Adrenal gland (tissue), 5 donors: Measurements from ENCODE around the gene EPHA6.

Experiments
- CTCF ChIP-seq, 6 experiments: fragments of 450-650 bp in 4 of 6; fragments of 200-600 bp in 2 of 6; sonication (generic) in 1 of 6; IDR thresholded peaks; 1 replicate in 5 of 6; 2 replicates in 1 of 6; pipeline versions ENCODE4 v1.5.1 to v1.8.0; 2016 to 2021; ENCODE audit warnings: antibody characterized with exemption in 6 of 6, mild to moderate bottlenecking in 2 of 6, moderate library complexity in 1 of 6
- POLR2A ChIP-seq, 2 donors: fragments of 450-650 bp; IDR thresholded peaks; one replicate each; pipeline ENCODE4 v1.6.1; 2017; ENCODE audit warnings: antibody characterized with exemption in 2 of 2, mild to moderate bottlenecking in 2 of 2, moderate library complexity in 1 of 2
- donor health status: DM: no; HTN: no; CAD: no.

- no peak for TF ChIP-seq CTCF (IDR thresholded peaks at IDR 0.05)
- no peak for TF ChIP-seq POLR2A (IDR thresholded peaks at IDR 0.05)
These were observed 373.4 kb downstream of the EPHA6 start for GRCh38 chr3:97187771-97188170.
